Ishikawa (cell line): ENCODE measurements around the gene STXBP5.

ENCODE experiments used
- CEBPB ChIP-seq: IDR thresholded peaks from 2 replicates; pipeline ENCODE4 v1.6.1; 2012
- CREB1 ChIP-seq: IDR thresholded peaks from 2 replicates; pipeline ENCODE4 v1.6.1; 2012; ENCODE audit warnings: low read depth
- EGR1 ChIP-seq: IDR thresholded peaks from 2 replicates; pipeline ENCODE4 v1.6.1; 2012
- EP300 ChIP-seq: IDR thresholded peaks from 2 replicates; pipeline ENCODE4 v1.6.1; 2012; ENCODE audit warnings: borderline replicate concordance
- MAX ChIP-seq: IDR thresholded peaks from 2 replicates; pipeline ENCODE4 v1.6.1; 2012
- NFIC ChIP-seq: IDR thresholded peaks from 2 replicates; pipeline ENCODE4 v1.6.1; 2012
- RAD21 ChIP-seq: IDR thresholded peaks from 2 replicates; pipeline ENCODE4 v1.6.1; 2012; ENCODE audit warnings: low read depth
- REST ChIP-seq: IDR thresholded peaks from 2 replicates; pipeline ENCODE4 v1.6.1; 2012; ENCODE audit warnings: low read depth, mild to moderate bottlenecking
- TAF1 ChIP-seq: IDR thresholded peaks from 2 replicates; pipeline ENCODE4 v1.6.1; 2012; ENCODE audit warnings: low read depth, mild to moderate bottlenecking
- TCF12 ChIP-seq: IDR thresholded peaks from 2 replicates; pipeline ENCODE4 v1.6.1; 2012; ENCODE audit warnings: low read depth
- USF1 ChIP-seq: IDR thresholded peaks from 2 replicates; pipeline ENCODE4 v1.6.1; 2012
- YY1 ChIP-seq: IDR thresholded peaks from 2 replicates; pipeline ENCODE4 v1.6.1; 2012; ENCODE audit warnings: low read depth
- ZBTB7A ChIP-seq: IDR thresholded peaks from 2 replicates; pipeline ENCODE4 v1.6.1; 2012; ENCODE audit warnings: low read depth

- no peak for TF ChIP-seq REST
- no peak for TF ChIP-seq CREB1
- TF ChIP-seq TCF12: no peak
- TF ChIP-seq RAD21: no peak
- TF ChIP-seq EGR1: no peak
- TF ChIP-seq TAF1: no peak
- no peak for TF ChIP-seq MAX
- TF ChIP-seq EP300: no peak
- TF ChIP-seq YY1: no peak
- no peak for TF ChIP-seq USF1
- no peak for TF ChIP-seq CEBPB
- no peak for TF ChIP-seq ZBTB7A
- no peak for TF ChIP-seq NFIC
Measured at GRCh38 chr6:147282566-147282959, 78.3 kb downstream of the STXBP5 start.
